Activated CD8-positive, alpha-beta memory T cell treated with anti-CD3 and anti-CD28 coated beads for 1 hour (primary cell): ENCODE results near the gene NDNF.

Experiments
- DNase-seq, 2 donors: peaks; one replicate each; pipeline ENCODE4 v3.0.0-alpha.2; 2020; ENCODE audit warnings: low read depth in 1 of 2; ENCODE audit errors: extremely low read depth in 1 of 2

NDNF gene

GRCh38 chr4:121018543-121018942, 53.8 kb downstream of the NDNF start:
- DNase-seq, result no peak

GRCh38 chr4:121016611-121017010, 55.7 kb downstream of the NDNF start:
- no peak for DNase-seq

GRCh38 chr4:121015421-121015820, 56.9 kb downstream of the NDNF start:
- no peak for DNase-seq

GRCh38 chr4:121014544-121014943, 57.8 kb downstream of the NDNF start:
- no peak for DNase-seq

- DNase-seq, result no peak
These were observed 60.5 kb downstream of the NDNF start for GRCh38 chr4:121011780-121012340.

GRCh38 chr4:121011138-121011537, 61.2 kb downstream of the NDNF start:
- no peak for DNase-seq

- DNase-seq, result no peak
These were observed 62.5 kb downstream of the NDNF start for GRCh38 chr4:121009578-121010478.

GRCh38 chr4:121007660-121008059, 64.7 kb downstream of the NDNF start:
- no peak for DNase-seq

- no peak for DNase-seq
These were observed 68.5 kb downstream of the NDNF start for GRCh38 chr4:121003863-121004262.

GRCh38 chr4:120995266-120996010, 76.9 kb downstream of the NDNF start:
- no peak for DNase-seq

GRCh38 chr4:120994521-120994920, 77.8 kb downstream of the NDNF start:
- DNase-seq, result no peak

- no peak for DNase-seq
These were observed 80.5 kb downstream of the NDNF start for GRCh38 chr4:120991885-120992284.

- DNase-seq, result no peak
These were observed 82.1 kb downstream of the NDNF start for GRCh38 chr4:120990246-120990645.
